Activated naive CD4-positive, alpha-beta T cell (primary cell): ENCODE data around the gene GABRB3.

Experiments used
- DNase-seq, 4 experiments: peaks; one replicate each; lab custom pipeline; 2025; lab: John Stamatoyannopoulos, UW

Gene GABRB3

GRCh38 chr15:26555898-26556297 is 217.0 kb downstream of the GABRB3 start:
- DNase-seq = no peak

GRCh38 chr15:26551473-26551872 is 221.4 kb downstream of the GABRB3 start:
- DNase-seq = no peak

- DNase-seq = no peak
Observed at GRCh38 chr15:26550880-26551279, 222.0 kb downstream of the GABRB3 start.

- DNase-seq = no peak
Observed at GRCh38 chr15:26537663-26538062, 235.2 kb downstream of the GABRB3 start.

GRCh38 chr15:26531489-26531888 is 241.4 kb downstream of the GABRB3 start:
- DNase-seq = no peak

- DNase-seq = no peak
Observed at GRCh38 chr15:26525096-26525495, 247.8 kb downstream of the GABRB3 start.

- DNase-seq = no peak
Observed at GRCh38 chr15:26521691-26522198, 251.1 kb downstream of the GABRB3 start.

GRCh38 chr15:26521130-26521529 is 251.7 kb downstream of the GABRB3 start:
- DNase-seq = no peak

GRCh38 chr15:26518885-26519284 is 254.0 kb downstream of the GABRB3 start:
- no peak for DNase-seq

GRCh38 chr15:26516102-26516980 is 256.5 kb downstream of the GABRB3 start:
- DNase-seq = no peak

- no peak for DNase-seq
Observed at GRCh38 chr15:26504009-26504408, 268.9 kb downstream of the GABRB3 start.
